ENCODE results near the gene LTB4R.
"Not testable (repeated sequence)": the region's sequence is repeated elsewhere in the genome, so short reads cannot be mapped to it uniquely, and the experiment has no call there.

LTB4R gene

GRCh38 chr14:24324024-24324423, 12.7 kb downstream of the LTB4R start:
- H3K4me1 ChIP-seq: no peaks in the 10 kb centered on the region
- intact Hi-C loops (cut with DNase I; ENCODE audit: low total_unique reads): no loop called here
- DNase-seq: no peak
- peaks cover 0 to 19% of the 10 kb centered on the region in 2 donors for H3K27me3 ChIP-seq
- no peak overlapping the region for H3K4me3 ChIP-seq
- no peak for TF ChIP-seq CTCF (IDR thresholded peaks at IDR 0.05)
- H3K36me3 ChIP-seq: no peaks in the 10 kb centered on the region
- H3K27ac ChIP-seq: no peak overlapping the region
- no peaks in the 10 kb centered on the region for H3K9me3 ChIP-seq

- H3K27me3 ChIP-seq: peaks cover 0 to 11% of the 10 kb centered on the region in 2 donors
- intact Hi-C loops (cut with DNase I; ENCODE audit: low total_unique reads): no loop called here
- H3K4me3 ChIP-seq: no peak overlapping the region
- no peaks in the 10 kb centered on the region for H3K9me3 ChIP-seq
- TF ChIP-seq CTCF (IDR thresholded peaks at IDR 0.05): no peak
- no peak overlapping the region for H3K27ac ChIP-seq
- H3K36me3 ChIP-seq: no peaks in the 10 kb centered on the region
- H3K4me1 ChIP-seq: no peaks in the 10 kb centered on the region
- DNase-seq: no peak
These were observed 13.8 kb downstream of the LTB4R start for GRCh38 chr14:24325041-24325530.

DNA sequence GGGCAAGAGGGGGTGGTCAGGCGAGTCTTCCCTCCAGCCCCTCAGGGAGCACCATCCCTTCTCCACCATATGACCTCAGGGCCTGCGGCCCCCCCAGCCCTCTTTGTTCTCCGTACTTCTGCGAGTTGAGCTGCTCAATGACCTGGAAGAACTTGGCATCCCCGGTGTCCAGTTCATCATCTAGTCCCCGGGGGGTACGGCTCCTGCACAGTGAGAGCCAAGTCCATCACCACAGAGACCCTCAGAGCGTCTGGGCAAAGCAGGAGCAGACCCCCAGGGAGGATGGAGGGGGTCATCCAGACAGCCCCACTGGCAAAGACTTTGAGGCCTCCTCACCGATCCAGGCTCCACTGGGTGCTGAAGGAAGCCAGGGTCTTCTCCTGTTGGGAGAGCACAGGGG, 14.7 kb downstream of the LTB4R start:
- DNase-seq: no peak
- intact Hi-C loops (cut with DNase I; ENCODE audit: low total_unique reads): no loop called here
- H3K9me3 ChIP-seq: no peaks in the 10 kb centered on the region

GRCh38 chr14:24327303-24327702, 16.0 kb downstream of the LTB4R start:
- Histone ChIP-seq H3K4me1 (peaks cover 0 to 8% (median 4%) of the 10 kb centered on the region in 4 donors), H3K27me3 (peaks cover 0 to 7% of the 10 kb centered on the region in 2 donors), H3K4me3 (no peak overlapping the region), H3K27ac (no peak overlapping the region), H3K9me3 (no peaks in the 10 kb centered on the region), H3K36me3 (no peaks in the 10 kb centered on the region)
- no peak for DNase-seq
- intact Hi-C loops (cut with DNase I; ENCODE audit: low total_unique reads): no loop called here
- no peak for TF ChIP-seq CTCF (IDR thresholded peaks at IDR 0.05)

More for the DNA sequence above, 14.7 kb downstream of the LTB4R start:
- no peak overlapping the region for H3K4me3 ChIP-seq
- no peaks in the 10 kb centered on the region for H3K4me1 ChIP-seq
- no peak overlapping the region for H3K27ac ChIP-seq
- peaks cover 0 to 7% of the 10 kb centered on the region in 2 donors for H3K27me3 ChIP-seq
- no peaks in the 10 kb centered on the region for H3K36me3 ChIP-seq
- TF ChIP-seq CTCF (IDR thresholded peaks at IDR 0.05): no peak

DNA sequence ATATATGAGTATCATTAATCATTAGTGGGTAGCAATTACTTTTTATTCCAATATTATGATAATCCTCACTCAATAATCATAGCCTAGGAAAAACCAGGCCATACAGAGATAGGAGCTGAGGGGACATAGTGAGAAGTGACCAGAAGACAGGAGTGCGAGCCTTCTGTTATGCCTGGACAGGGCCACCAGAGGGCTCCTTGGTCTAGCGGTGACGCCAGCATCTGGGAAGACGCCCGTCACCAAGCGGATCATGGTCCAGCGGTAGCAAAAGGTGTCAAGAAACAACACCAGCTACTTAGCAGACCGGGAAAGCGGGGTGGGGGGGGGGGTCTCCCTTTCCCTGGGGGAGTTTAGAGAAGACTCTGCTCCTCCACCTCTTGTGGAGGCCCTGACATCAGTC, 16.6 kb downstream of the LTB4R start:
- not testable (repeated sequence) for H3K4me3 ChIP-seq
- peak; percentile 58 to 73 for TF ChIP-seq CTCF (IDR thresholded peaks at IDR 0.05)

More for the DNA sequence above, 16.6 kb downstream of the LTB4R start:
- H3K36me3 ChIP-seq; H3K27ac ChIP-seq; H3K27me3 ChIP-seq; intact Hi-C loops (cut with DNase I; ENCODE audit: low total_unique reads); H3K9me3 ChIP-seq: not testable (repeated sequence)
- peaks cover 0 to 14% (median 10%) of the 10 kb centered on the region in 4 donors for H3K4me1 ChIP-seq
- peak in 1 of 2 donors; percentile 56 for DNase-seq
